ENCODE results near the gene DDX18. TPM values are rescaled to one million over a fixed set of nuclear protein-coding genes. Genes with fewer than 3 reads are reported as not detected.
A peak's percentile ranks its signal among the peaks of the same experiment; 100 is the strongest.

The DDX18 gene
- total RNA-seq, 1 experiment from 2014 or later, result 76.0 TPM

DNA sequence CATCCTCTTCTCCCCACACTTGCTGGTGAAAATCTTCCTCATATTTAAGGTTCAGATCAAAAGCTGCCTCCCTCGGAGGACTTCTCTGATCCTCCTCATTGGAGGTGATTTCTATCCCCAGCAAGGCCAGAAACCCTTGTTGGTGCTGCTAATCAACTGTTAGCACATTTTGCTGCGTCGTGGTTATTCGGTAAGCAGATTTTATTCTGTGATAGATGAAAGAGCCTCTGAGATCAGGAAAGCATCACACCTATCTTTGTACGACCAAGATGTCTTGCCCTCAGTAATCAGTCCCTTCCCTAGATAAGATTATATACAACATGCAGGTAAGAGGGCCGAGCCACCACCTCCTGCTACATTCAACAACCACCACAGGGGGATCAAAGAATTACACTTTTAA lies 40.1 kb downstream of the DDX18 start:
- POLR2A ChIA-PET (ENCODE audit: unreplicated experiment), result no interaction called here
- TF ChIP-seq, protein P1, sequence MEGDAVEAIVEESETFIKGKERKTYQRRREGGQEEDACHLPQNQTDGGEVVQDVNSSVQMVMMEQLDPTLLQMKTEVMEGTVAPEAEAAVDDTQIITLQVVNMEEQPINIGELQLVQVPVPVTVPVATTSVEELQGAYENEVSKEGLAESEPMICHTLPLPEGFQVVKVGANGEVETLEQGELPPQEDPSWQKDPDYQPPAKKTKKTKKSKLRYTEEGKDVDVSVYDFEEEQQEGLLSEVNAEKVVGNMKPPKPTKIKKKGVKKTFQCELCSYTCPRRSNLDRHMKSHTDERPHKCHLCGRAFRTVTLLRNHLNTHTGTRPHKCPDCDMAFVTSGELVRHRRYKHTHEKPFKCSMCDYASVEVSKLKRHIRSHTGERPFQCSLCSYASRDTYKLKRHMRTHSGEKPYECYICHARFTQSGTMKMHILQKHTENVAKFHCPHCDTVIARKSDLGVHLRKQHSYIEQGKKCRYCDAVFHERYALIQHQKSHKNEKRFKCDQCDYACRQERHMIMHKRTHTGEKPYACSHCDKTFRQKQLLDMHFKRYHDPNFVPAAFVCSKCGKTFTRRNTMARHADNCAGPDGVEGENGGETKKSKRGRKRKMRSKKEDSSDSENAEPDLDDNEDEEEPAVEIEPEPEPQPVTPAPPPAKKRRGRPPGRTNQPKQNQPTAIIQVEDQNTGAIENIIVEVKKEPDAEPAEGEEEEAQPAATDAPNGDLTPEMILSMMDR (conservative IDR thresholded peaks at IDR 0.05), result no peak
- TF ChIP-seq EZH2 (IDR thresholded peaks at IDR 0.05; ENCODE audit: low read depth), result no peak
- Histone ChIP-seq H3K9me2 (ENCODE audit: insufficient read depth) (no peaks in the 10 kb centered on the region), H3K36me3 (ENCODE audit: low read depth) (no peaks in the 10 kb centered on the region), H3K27me3 (ENCODE audit: insufficient read depth, low read depth) (peaks cover 43% of the 10 kb centered on the region), H3K27ac (no peak overlapping the region), H3K9me3 (ENCODE audit: insufficient read depth, low read depth) (no peaks in the 10 kb centered on the region), H3F3A (ENCODE audit: insufficient read depth, low read depth) (peaks cover 14% of the 10 kb centered on the region; the same call in 1 of the 2 replicates), H3K79me2 (ENCODE audit: low read depth) (no peaks in the 10 kb centered on the region), H3K4me3 (no peak overlapping the region), H3K4me1 (replicated peaks; ENCODE audit: insufficient read depth) (peaks cover 13% of the 10 kb centered on the region), H2AFZ (no peak overlapping the region), H4K20me1 (ENCODE audit: insufficient read depth) (no peaks in the 10 kb centered on the region), H3K4me2 (no peak overlapping the region)
- intact Hi-C loops (cut with micrococcal nuclease; ENCODE audit: unreplicated experiment), result no loop called here
- CTCF ChIA-PET, result no interaction called here
- no peak for DNase-seq
- no TSS peak for BruUV-seq (replicated peaks)

DNA sequence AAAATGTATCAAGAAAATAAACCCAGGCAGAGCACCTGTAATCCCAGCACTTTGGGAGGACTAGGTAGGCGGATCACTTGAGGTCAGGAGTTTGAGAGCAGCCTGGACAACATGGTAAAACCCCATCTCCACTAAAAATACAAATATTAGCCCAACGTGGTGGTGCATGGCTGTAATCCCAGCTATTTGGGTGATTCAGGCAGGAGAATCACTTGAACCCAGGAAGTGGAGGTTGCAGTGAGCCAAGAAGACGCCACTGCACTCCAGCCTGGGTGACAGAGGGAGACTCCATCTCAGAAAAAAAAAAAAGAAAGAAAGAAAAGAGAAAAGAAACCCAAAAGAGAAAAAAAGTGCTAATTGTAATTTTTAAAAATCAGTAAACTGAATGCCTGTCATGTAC lies 41.4 kb downstream of the DDX18 start:
- Histone ChIP-seq H4K20me1 (ENCODE audit: insufficient read depth) (no peaks in the 10 kb centered on the region), H3K4me3 (no peak overlapping the region), H3K4me2 (no peak overlapping the region), H3K9me2 (ENCODE audit: insufficient read depth) (no peaks in the 10 kb centered on the region), H3K4me1 (replicated peaks; ENCODE audit: insufficient read depth) (peaks cover 13% of the 10 kb centered on the region), H3K36me3 (ENCODE audit: low read depth) (no peaks in the 10 kb centered on the region), H3K9me3 (ENCODE audit: insufficient read depth, low read depth) (no peaks in the 10 kb centered on the region), H3F3A (ENCODE audit: insufficient read depth, low read depth) (peaks cover 14% of the 10 kb centered on the region; the same call in 1 of the 2 replicates), H3K27me3 (ENCODE audit: insufficient read depth, low read depth) (peaks cover 31% of the 10 kb centered on the region), H2AFZ (no peak overlapping the region), H3K27ac (no peak overlapping the region), H3K79me2 (ENCODE audit: low read depth) (no peaks in the 10 kb centered on the region)
- TF ChIP-seq EZH2 (IDR thresholded peaks at IDR 0.05; ENCODE audit: low read depth), result no peak
- TF ChIP-seq, protein P1 (conservative IDR thresholded peaks at IDR 0.05), result no peak
- no peak for DNase-seq
- ChIA-PET POLR2A (ENCODE audit: unreplicated experiment) (no interaction called here), CTCF (no interaction called here)
- intact Hi-C loops (cut with micrococcal nuclease; ENCODE audit: unreplicated experiment), result no loop called here
- no TSS peak for BruUV-seq (replicated peaks)

DNA sequence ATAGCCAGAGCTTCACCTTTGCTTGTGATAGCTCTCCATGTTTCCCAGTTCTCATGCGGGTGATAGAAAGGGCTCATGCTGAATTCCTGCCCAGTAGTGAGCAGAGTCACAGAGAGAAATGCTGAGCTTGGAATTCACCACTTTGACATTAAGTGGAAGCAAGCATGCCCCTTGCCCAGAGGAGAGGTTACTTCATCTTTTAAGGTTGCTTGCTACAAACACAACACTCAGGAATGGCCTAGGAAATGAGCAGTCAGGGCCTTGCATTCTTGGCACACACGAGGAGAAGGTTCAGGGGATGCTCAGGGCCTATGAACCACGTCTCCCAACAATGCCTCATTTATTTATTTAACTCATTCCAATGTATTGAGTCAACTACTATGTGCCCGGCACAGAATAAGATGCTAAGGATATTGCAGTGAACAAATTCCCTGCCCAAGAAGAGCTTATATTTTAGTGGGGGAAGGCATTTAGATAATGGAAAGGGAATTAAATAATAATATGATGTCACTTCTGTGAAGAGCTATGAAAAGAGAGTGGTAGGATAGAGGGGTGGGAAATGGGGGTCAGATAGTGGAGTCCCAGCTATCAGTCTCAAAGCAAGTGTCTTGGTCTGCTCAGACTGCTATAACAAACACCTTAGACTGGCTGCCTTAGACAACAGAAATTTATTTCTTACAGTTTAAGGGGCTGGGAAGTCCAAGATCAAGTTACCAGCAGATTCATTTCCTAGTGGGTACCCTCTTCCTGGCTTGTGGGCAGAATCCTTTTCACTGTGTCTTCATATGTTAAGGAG lies 42.1 kb downstream of the DDX18 start:
- Histone ChIP-seq H3K79me2 (ENCODE audit: low read depth) (no peaks in the 10 kb centered on the region), H3K4me2 (0 out of 2 replicates have a peak overlapping the region, but pooled peaks have one; percentile 17), H3K9me2 (ENCODE audit: insufficient read depth) (no peaks in the 10 kb centered on the region), H3K4me3 (no peak overlapping the region), H3K4me1 (replicated peaks; ENCODE audit: insufficient read depth) (peaks cover 13% of the 10 kb centered on the region), H3K36me3 (ENCODE audit: low read depth) (no peaks in the 10 kb centered on the region), H2AFZ (no peak overlapping the region), H3K27ac (no peak overlapping the region), H3K9me3 (ENCODE audit: insufficient read depth, low read depth) (no peaks in the 10 kb centered on the region), H4K20me1 (ENCODE audit: insufficient read depth) (no peaks in the 10 kb centered on the region), H3F3A (ENCODE audit: insufficient read depth, low read depth) (peaks cover 14% of the 10 kb centered on the region; the same call in 1 of the 2 replicates), H3K27me3 (ENCODE audit: insufficient read depth, low read depth) (peaks cover 23% of the 10 kb centered on the region)
- intact Hi-C loops (cut with micrococcal nuclease; ENCODE audit: unreplicated experiment), result no loop called here
- no peak for TF ChIP-seq EZH2 (IDR thresholded peaks at IDR 0.05; ENCODE audit: low read depth)
- CTCF ChIA-PET, result no interaction called here
- POLR2A ChIA-PET (ENCODE audit: unreplicated experiment), result interaction anchor here (0.6 kb wide), 2 partner anchors 384 to 1412 kb away, joined by 3 to 5 read pairs; no protein-coding TSS in a partner anchor
- BruUV-seq (replicated peaks), result no TSS peak
- DNase-seq, result peak; percentile 50 to 91

Measured in PC-9 (cell line).